Left lung (tissue), 10 donors: Measurements from ENCODE around the gene HES7. TPM values are rescaled to one million over a fixed set of nuclear protein-coding genes. Genes with fewer than 3 reads are reported as not detected.

Experiments used
- ATAC-seq: fragments of 200-7000 bp; cut with Tn5 transposase; one replicate; pipeline ENCODE4 v1.9.1; 2020; ENCODE audit warnings: moderate library complexity
- DNase-seq, 4 donors: peaks; one replicate each; pipeline ENCODE4 v3.0.0-alpha.2; 2013 to 2020
- H3K27ac ChIP-seq, 2 donors: fragments of 200-600 bp; sonication (generic) in 1 of 2; one replicate each; pipeline versions ENCODE4 v1.5.0 to v1.8.0; 2020 to 2021
- H3K27me3 ChIP-seq, 2 donors: fragments of 200-600 bp; sonication (generic) in 1 of 2; one replicate each; pipeline versions ENCODE4 v1.5.0 to v1.8.0; 2020 to 2021
- H3K36me3 ChIP-seq, 2 donors: fragments of 200-600 bp; sonication (generic) in 1 of 2; one replicate each; pipeline versions ENCODE4 v1.5.0 to v1.8.0; 2020 to 2021
- H3K4me1 ChIP-seq, 2 donors: fragments of 200-600 bp; one replicate each; pipeline ENCODE4 v1.8.0; 2021
- H3K4me3 ChIP-seq, 2 donors: fragments of 200-600 bp; sonication (generic) in 1 of 2; one replicate each; pipeline versions ENCODE4 v1.5.0 to v1.8.0; 2020 to 2021; ENCODE audit warnings: mild to moderate bottlenecking in 1 of 2
- H3K9me3 ChIP-seq, 2 donors: fragments of 200-600 bp; sonication (generic) in 1 of 2; one replicate each; pipeline versions ENCODE4 v1.5.0 to v1.8.0; 2020 to 2021
- intact Hi-C, 2 donors: fragments of 100-400 bp; cut with DNase I; formaldehyde crosslinking; loops; one replicate each; pipeline versions ENCODE4 v1.11.2 to v1.14.2; 2022
- polyA plus RNA-seq, 6 donors: library from polyadenylated mRNA; unstranded; fragments of 120-200 nt; gene quantifications; one replicate each; pipeline ENCODE4 v1.2.1, GENCODE V29; 2013; ENCODE audit not compliant: insufficient read length in 6 of 6
- total RNA-seq, 2 donors: library from RNA; stranded (reverse); fragmentation: NEBNext Ultra II Directional; extraction: Animal tissue kit (Norgen Biotek cat#: 25700); gene quantifications; one replicate each; pipeline ENCODE4 v1.2.1, GENCODE V29; 2021
- TF ChIP-seq, protein P1 (sequence below), 2 donors: fragments of 200-600 bp; sonication (generic) in 1 of 2; IDR thresholded peaks; one replicate each; pipeline versions ENCODE4 v1.5.0 to v1.8.0; 2021; ENCODE audit warnings: antibody characterized with exemption in 2 of 2
- donor health status: DM: no; HTN: yes; CAD: no.
- donor health status: DM: no; HTN: no; CAD: no.

HES7 gene
- total and polyA plus RNA-seq, 8 donors: 0.10 to 0.52 (median 0.20) TPM; not detected in 5

DNA sequence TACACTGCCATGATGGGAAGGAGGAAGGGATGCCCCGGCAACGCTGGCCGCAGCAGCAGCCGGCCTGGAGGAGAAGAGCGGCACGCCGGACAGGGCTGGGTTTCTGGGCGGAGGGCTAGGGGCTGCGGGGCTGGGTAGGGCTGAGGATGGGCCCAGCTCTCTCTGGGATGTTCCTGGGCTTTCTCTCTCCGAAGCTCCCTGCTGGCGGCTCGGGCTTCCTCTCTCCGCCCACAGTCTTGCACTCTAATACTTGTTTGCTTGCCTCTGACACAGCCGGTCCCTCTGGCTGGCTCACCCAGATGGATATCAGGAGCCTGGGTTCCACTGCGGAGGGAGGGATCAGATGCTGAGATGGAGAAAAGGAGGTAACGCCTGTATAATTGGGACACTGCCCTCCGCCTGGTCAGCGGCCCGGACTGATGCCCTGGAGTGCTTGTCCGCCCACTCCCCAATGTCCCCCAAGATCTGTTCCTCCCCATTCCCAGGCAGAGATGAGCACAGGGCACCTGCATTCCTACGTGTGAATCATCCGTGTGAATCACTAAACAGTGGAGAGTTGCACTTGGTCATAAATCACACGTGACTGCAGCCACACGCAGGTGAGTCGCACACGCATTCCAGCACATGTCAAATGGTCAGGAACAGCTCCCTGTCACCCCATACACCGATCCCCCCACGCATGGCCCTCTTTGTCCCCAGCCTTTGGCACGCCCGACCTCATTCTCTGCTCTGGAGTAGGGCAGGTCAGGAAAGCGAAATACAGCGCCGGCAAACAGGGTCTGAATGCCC is 5.7 kb downstream of the HES7 start, which contains the start of gene ALOXE3:
Gene ALOXE3, minus strand, starts transcription at position 535 of the 789 bp plus-strand sequence. Its CDS starts 524 bp downstream, at position 11.
- intact Hi-C loops: no loop called here
- Histone ChIP-seq H3K27me3 (peaks cover 43 to 85% of the 10 kb centered on the region in 2 donors), H3K36me3 (no peaks in the 10 kb centered on the region), H3K27ac (peak within 1 kb of the TSS; percentile 70 to 85), H3K9me3 (no peaks in the 10 kb centered on the region), H3K4me3 (peak within 1 kb of the TSS; percentile 52 to 54), H3K4me1 (peaks cover 20 to 60% of the 10 kb centered on the region in 2 donors)
- ATAC-seq (peak; percentile 18), DNase-seq (peak in 2 of 4 donors; percentile 45 to 78)
- TF ChIP-seq, protein P1, sequence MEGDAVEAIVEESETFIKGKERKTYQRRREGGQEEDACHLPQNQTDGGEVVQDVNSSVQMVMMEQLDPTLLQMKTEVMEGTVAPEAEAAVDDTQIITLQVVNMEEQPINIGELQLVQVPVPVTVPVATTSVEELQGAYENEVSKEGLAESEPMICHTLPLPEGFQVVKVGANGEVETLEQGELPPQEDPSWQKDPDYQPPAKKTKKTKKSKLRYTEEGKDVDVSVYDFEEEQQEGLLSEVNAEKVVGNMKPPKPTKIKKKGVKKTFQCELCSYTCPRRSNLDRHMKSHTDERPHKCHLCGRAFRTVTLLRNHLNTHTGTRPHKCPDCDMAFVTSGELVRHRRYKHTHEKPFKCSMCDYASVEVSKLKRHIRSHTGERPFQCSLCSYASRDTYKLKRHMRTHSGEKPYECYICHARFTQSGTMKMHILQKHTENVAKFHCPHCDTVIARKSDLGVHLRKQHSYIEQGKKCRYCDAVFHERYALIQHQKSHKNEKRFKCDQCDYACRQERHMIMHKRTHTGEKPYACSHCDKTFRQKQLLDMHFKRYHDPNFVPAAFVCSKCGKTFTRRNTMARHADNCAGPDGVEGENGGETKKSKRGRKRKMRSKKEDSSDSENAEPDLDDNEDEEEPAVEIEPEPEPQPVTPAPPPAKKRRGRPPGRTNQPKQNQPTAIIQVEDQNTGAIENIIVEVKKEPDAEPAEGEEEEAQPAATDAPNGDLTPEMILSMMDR (IDR thresholded peaks at IDR 0.05): no peak

DNA sequence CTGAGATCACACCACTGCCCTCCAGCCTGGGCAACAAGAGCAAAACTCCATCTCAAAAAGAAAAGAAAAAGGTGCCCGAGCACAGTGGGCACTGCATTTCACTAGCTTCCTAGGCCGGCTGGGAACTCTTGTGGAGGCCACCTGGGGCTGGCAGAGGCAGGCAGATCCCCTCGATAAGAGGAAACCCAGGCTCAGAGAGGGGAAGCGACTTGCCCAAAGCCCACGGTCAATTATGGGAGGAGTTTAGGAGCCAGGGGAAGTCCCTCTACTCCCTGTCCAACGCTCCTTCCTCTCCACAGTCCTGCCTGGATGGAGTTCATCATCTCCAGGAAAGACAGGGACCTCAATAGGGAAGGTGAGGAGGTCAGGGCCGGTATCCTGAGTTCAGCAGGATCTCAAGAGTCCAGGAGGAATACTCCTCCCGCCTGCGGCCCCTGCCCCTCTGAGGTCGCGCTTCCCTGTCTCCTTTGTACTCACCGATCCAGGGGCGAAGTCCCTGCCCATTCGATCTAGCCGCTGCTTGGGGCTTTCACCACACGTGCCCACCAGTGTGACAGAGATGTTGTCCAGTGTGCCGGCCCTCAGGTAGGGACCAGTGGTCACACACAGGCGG is 6.4 kb downstream of the HES7 start:
- H3K27me3 ChIP-seq: peaks cover 37 to 85% of the 10 kb centered on the region in 2 donors
- ATAC-seq: no peak

DNA sequence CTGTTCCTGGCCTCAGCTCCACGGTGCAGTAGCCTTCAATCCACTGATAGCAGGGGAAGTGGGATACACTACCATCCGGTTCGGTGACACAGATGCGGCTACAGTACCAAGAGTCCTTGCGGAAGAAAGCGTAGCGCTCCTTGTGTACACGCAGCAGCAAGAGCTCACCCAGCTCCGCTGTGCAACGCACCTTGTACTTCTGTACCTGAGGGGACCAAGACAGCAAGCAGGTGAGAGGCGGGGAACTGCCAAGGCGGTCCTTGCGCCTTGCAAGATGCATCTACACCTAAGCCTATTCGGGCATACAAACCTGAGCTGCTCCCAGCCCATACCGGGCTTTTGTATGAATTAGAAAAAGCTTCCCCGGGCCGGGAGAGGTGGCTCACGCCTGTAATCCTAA is 7.1 kb downstream of the HES7 start:
- DNase-seq (peak in 1 of 4 donors; percentile 59), ATAC-seq (no peak)
- peaks cover 41 to 85% of the 10 kb centered on the region in 2 donors for H3K27me3 ChIP-seq
- H3K9me3 ChIP-seq: no peaks in the 10 kb centered on the region
- no peak overlapping the region for H3K4me3 ChIP-seq
- no peaks in the 10 kb centered on the region for H3K36me3 ChIP-seq
- no peak overlapping the region for H3K27ac ChIP-seq
- intact Hi-C loops: no loop called here
- TF ChIP-seq, protein P1 (IDR thresholded peaks at IDR 0.05): no peak
- peaks cover 10 to 46% of the 10 kb centered on the region in 2 donors for H3K4me1 ChIP-seq

More for the DNA sequence above, 6.4 kb downstream of the HES7 start:
- Histone ChIP-seq H3K36me3 (no peaks in the 10 kb centered on the region), H3K4me1 (peaks cover 13 to 53% of the 10 kb centered on the region in 2 donors), H3K9me3 (no peaks in the 10 kb centered on the region), H3K27ac (no peak overlapping the region), H3K4me3 (peak overlapping the region in 1 of 2 donors; percentile 52)
- intact Hi-C loops: no loop called here
- TF ChIP-seq, protein P1 (IDR thresholded peaks at IDR 0.05): no peak
- DNase-seq: peak in 1 of 4 donors; percentile 7

DNA sequence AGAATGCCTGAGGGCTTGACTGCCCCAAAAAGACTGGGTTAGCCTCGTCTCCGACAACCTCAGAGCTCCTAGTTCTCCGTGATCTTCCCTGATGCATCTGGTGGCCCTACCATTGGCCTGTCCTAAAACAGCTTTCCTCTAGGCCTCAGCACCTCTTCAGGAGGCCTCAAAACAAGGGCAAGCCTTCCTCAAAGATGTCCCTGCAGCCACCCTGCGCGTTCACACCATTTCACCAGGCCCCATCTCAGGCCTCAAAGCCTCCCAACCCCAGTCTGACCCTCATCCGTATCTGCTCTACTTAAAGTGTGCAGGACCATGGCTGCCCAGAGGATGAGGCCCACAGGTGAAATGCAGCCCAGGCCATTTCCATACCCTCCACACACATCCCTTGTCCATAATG is 13.0 kb downstream of the HES7 start:
- no peak overlapping the region for H3K27ac ChIP-seq
- TF ChIP-seq, protein P1 (IDR thresholded peaks at IDR 0.05): no peak
- no peaks in the 10 kb centered on the region for H3K36me3 ChIP-seq
- intact Hi-C loops: no loop called here
- ATAC-seq: no peak
- no peaks in the 10 kb centered on the region for H3K9me3 ChIP-seq
- DNase-seq: no peak
- peaks cover 32 to 79% of the 10 kb centered on the region in 2 donors for H3K27me3 ChIP-seq
- no peak overlapping the region for H3K4me3 ChIP-seq
- H3K4me1 ChIP-seq: peaks cover 5 to 10% of the 10 kb centered on the region in 2 donors

DNA sequence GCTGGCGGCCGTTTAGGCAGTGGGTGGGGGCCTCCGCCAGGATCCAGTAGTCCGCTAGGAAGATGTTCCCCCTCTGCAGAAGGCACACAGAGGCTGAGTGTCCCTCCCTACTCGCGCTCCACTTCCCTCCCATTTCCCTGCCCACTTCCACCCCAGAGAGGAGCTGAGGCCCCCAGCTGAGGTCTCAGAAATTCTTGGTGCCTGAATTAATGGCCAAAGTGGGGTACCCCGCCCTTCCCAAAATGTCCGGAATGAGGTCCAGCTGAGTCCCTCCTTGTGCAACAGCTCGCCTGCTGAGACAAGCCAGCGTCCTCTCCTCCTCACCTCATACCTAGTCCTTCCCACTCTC is 13.5 kb downstream of the HES7 start:
- H3K4me1 ChIP-seq: peaks cover 5 to 10% of the 10 kb centered on the region in 2 donors
- no peak for DNase-seq
- no peaks in the 10 kb centered on the region for H3K9me3 ChIP-seq
- no peak overlapping the region for H3K27ac ChIP-seq
- TF ChIP-seq, protein P1 (IDR thresholded peaks at IDR 0.05): no peak
- H3K4me3 ChIP-seq: no peak overlapping the region
- H3K36me3 ChIP-seq: no peaks in the 10 kb centered on the region
- peaks cover 27 to 75% of the 10 kb centered on the region in 2 donors for H3K27me3 ChIP-seq
- no peak for ATAC-seq
- intact Hi-C loops: no loop called here
